ENCODE measurements around the gene ACVR1. TPM values are rescaled to one million over a fixed set of nuclear protein-coding genes. Genes with fewer than 3 reads are reported as not detected.

The ACVR1 gene
- total and polyA plus RNA-seq, 2 donors, result 25.1 to 29.7 TPM

DNA sequence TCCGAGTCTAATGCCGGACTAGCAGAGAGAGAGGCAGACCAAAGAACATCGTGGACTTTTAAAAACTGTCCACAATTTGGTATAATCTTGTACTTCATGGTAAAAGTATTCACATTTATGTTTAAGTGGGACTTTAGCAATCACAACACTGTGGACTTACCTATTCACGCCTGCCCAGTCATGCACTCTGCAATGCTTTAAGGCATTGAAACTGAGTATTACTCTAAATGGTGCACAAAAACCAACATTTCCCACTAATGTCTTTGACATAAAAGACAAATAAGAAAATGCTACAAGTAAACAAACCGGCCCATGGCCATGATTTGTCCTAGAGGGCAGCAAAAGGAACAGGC lies 91.3 kb downstream of the ACVR1 start:
- no peak for DNase-seq (ENCODE audit: extremely low spot score)
- no peaks in the 10 kb centered on the region for H3K36me3 ChIP-seq (ENCODE audit: insufficient read depth)
- no peak overlapping the region for H3K4me3 ChIP-seq (ENCODE audit: low read depth, low read length)
- 71% methylated on average over 5 of the region's 5 CpGs for WGBS
- H3K27ac ChIP-seq (ENCODE audit: low read depth), result no peak overlapping the region
- H3K4me1 ChIP-seq (ENCODE audit: insufficient read depth), result peaks cover 1% of the 10 kb centered on the region

DNA sequence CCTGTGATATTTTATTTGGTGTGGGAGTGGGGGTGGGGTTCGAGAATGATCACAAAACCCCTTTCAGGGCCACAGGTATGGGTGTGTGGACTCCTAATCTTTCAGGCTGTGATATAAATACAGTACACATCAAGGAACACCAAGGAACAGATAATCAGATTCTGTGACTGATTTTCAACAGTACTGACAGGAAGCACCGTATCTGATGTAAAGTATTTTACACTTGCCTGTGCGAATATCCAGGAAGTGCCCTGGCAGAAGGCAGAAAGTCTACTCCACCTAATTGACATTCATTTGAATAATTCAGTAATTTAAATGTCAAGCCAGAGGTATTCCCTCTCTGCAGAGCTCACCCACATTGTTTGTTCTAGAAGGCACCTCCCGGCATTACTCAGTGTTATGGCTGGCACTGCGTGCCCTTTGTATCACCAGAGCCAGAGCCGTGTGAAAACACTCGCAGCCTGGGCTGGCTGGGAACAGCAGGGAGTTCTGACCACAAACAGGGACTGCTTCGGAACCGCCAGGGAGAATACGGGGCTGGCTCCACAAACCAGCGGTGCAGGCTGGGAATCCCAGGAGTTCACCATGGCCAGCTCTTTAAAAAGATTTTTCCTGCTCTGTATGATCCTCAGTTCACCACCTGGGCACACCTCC lies 91.8 kb downstream of the ACVR1 start:
- Histone ChIP-seq H3K27ac (ENCODE audit: low read depth) (no peak overlapping the region), H3K4me3 (ENCODE audit: low read depth, low read length) (no peak overlapping the region), H3K4me1 (ENCODE audit: insufficient read depth) (no peaks in the 10 kb centered on the region), H3K36me3 (ENCODE audit: insufficient read depth) (no peaks in the 10 kb centered on the region)
- 71% methylated on average over 11 of the region's 11 CpGs for WGBS
- DNase-seq (ENCODE audit: extremely low spot score), result no peak

DNA sequence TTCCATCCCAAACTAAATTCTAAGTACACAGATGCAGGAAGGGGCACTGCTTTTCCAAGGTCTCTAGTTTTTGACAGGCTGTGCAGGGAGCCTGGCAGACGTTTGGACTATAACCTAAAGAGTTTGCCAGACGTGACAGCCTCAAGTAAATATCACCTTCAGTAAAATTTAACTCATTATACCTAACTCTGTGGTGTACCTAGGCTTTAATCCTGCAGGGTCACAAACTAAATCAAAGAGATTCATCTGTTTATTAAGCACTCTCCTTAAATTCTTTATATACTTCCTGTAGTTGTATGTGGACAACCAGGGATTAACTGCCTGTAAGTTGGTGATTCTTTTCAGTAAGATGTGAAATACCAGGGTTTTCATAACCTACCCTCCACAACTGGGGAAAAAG lies 92.9 kb downstream of the ACVR1 start:
- 34% methylated on average over 2 of the region's 2 CpGs for WGBS
- DNase-seq (ENCODE audit: extremely low spot score), result no peak
- H3K4me1 ChIP-seq (ENCODE audit: insufficient read depth), result no peaks in the 10 kb centered on the region
- no peak overlapping the region for H3K4me3 ChIP-seq (ENCODE audit: low read depth, low read length)
- no peaks in the 10 kb centered on the region for H3K36me3 ChIP-seq (ENCODE audit: insufficient read depth)
- no peak overlapping the region for H3K27ac ChIP-seq (ENCODE audit: low read depth)

DNA sequence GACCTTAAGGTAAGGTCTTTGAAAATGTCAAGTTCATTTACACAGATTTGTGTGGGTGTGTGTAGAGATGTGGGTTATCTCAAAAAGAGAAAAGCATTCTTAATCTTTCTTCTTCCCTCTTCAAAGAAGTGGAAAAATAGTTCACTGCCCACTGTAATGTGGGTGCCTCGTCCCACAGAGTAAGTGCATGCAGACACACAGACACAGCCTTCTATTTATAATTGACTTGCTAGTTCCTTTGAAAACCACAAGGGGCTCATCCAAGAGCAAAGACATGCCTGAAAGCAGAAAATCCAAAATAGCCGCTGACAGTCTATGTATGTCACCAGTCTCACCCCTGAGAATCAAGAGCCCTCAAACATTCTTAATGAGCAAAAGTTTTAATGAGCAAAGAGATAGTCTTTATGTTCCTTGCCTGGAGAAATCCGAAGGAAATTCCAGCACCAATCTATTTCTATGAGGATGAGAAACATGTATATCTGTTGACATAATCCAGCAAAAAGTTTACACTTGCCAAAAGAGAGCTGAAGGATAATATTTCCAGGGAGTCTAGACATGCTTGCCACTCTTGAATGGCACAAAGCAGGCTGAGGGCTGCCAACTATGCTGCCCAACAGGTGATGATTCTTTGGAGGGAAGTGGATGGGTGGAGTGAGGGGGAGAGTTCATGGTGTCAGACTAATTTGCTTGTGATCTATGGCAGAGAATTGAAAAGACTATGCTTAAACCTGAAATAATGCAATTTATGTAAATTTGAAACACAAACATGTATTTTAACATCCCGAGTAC lies 93.9 kb downstream of the ACVR1 start:
- no peak overlapping the region for H3K27ac ChIP-seq (ENCODE audit: low read depth)
- WGBS, result 54% methylated on average over 4 of the region's 4 CpGs
- DNase-seq (ENCODE audit: extremely low spot score), result no peak
- no peaks in the 10 kb centered on the region for H3K4me1 ChIP-seq (ENCODE audit: insufficient read depth)
- H3K36me3 ChIP-seq (ENCODE audit: insufficient read depth), result no peaks in the 10 kb centered on the region
- H3K4me3 ChIP-seq (ENCODE audit: low read depth, low read length), result no peak overlapping the region

DNA sequence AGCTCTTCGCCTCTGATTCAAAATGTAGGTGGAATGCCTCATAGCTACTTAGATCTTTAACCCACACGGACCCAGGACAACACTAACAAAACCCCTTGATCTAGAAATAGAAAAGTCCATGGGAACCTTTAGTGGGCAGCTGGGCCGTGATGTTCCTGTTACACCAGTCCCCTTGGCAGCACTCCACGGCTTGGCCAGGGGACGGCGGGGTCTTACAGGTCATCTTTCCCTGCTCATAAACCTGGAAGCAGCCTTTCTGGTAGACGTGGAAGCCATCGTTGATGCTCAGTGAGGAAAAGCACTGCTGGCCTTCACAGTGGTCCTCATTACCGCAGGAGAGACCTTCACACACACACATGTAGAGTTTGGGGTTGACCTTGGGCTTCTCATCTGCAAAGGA lies 95.9 kb downstream of the ACVR1 start:
- H3K27ac ChIP-seq (ENCODE audit: low read depth), result no peak overlapping the region
- no peak for DNase-seq (ENCODE audit: extremely low spot score)
- no peaks in the 10 kb centered on the region for H3K36me3 ChIP-seq (ENCODE audit: insufficient read depth)
- no peaks in the 10 kb centered on the region for H3K4me1 ChIP-seq (ENCODE audit: insufficient read depth)
- WGBS, result 79% methylated on average over 9 of the region's 9 CpGs
- H3K4me3 ChIP-seq (ENCODE audit: low read depth, low read length), result no peak overlapping the region

DNA sequence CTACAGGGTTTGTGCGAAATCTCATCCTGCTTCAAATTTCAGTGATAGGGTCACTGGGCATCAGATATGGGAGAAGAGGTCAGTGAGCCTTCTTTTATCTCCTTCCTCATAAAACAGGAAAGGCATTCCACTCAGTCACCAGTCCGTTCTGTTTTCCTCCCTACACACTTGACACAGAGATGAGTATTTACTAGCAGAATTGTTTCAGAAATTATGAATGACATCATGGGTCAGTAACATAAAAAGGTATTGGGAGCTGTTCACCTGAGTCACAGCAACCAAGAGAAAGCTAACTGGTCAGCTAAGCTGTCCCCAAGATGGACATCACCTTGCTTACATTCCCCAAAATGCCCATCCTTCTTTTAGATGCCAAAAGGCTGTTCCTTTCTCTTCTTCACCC lies 96.3 kb downstream of the ACVR1 start:
- WGBS, result 27% methylated on average over 2 of the region's 2 CpGs
- H3K4me1 ChIP-seq (ENCODE audit: insufficient read depth), result no peaks in the 10 kb centered on the region
- H3K27ac ChIP-seq (ENCODE audit: low read depth), result no peak overlapping the region
- no peak overlapping the region for H3K4me3 ChIP-seq (ENCODE audit: low read depth, low read length)
- no peak for DNase-seq (ENCODE audit: extremely low spot score)
- no peaks in the 10 kb centered on the region for H3K36me3 ChIP-seq (ENCODE audit: insufficient read depth)

DNA sequence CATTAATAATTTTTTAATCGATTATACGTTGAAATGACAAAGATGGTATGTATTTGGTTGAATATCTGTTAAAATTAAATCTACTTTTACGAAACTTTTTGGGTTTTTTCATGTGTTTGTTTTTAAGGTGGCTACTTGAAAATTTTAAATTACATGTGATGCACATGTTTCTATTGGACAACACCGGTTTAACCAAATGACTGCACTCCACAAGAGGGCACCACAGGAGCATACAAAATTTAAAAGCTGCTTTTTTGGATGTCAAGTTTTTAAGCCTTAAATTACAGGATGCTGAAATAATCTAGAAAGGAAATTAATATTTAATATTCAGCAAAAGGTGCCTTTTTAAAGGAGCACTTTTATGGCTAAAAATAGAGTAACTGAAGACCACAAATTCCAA lies 98.7 kb downstream of the ACVR1 start:
- 71% methylated on average over 4 of the region's 4 CpGs for WGBS
- H3K4me1 ChIP-seq (ENCODE audit: insufficient read depth), result no peaks in the 10 kb centered on the region
- H3K27ac ChIP-seq (ENCODE audit: low read depth), result no peak overlapping the region
- H3K36me3 ChIP-seq (ENCODE audit: insufficient read depth), result no peaks in the 10 kb centered on the region
- DNase-seq (ENCODE audit: extremely low spot score), result no peak
- H3K4me3 ChIP-seq (ENCODE audit: low read depth, low read length), result no peak overlapping the region

DNA sequence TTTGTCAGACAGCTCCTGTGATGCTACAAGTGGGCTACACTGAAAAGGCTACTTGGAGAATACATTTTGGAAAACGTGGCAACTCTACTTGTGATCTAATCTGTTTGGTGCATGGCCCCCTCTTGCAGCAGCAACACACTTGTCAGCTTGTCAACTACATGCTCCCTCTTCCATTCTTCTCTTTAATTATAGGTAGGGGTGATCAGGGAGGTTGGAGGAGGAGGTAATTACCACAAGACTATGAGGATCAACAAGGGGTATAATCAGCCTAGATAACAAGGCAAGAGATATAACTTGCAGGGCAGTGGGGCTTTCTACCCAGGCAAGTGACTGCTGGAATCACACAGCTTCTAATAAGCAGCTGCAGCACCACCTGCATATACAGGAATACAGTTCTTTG lies 104.9 kb downstream of the ACVR1 start:
- H3K36me3 ChIP-seq (ENCODE audit: insufficient read depth), result peaks cover 4% of the 10 kb centered on the region
- H3K4me3 ChIP-seq (ENCODE audit: low read depth, low read length), result no peak overlapping the region
- DNase-seq (ENCODE audit: extremely low spot score), result no peak
- no peak overlapping the region for H3K27ac ChIP-seq (ENCODE audit: low read depth)
- 44% methylated on average over 1 of the region's 1 CpG for WGBS
- no peaks in the 10 kb centered on the region for H3K4me1 ChIP-seq (ENCODE audit: insufficient read depth)

DNA sequence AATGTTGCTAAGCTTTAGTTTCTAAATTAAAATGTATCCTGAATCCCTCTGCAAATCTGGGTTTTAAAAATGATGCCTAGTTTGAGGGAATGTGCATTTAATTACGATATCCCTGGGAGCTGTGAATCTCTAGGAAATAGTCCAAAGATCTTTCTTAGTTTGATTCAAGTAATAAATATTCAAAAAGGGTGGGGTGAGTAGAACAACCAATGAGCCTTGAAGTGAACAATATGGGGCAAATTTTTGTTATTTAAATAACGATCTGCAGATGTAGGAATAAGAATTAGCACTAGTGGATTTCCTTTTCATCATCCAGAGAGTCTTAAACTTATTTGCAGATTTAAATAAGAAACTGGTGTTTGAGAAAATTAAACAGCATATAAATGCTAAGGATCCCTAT lies 106.3 kb downstream of the ACVR1 start:
- no peaks in the 10 kb centered on the region for H3K4me1 ChIP-seq (ENCODE audit: insufficient read depth)
- no peak for DNase-seq (ENCODE audit: extremely low spot score)
- H3K36me3 ChIP-seq (ENCODE audit: insufficient read depth), result peaks cover 4% of the 10 kb centered on the region
- WGBS, result 81% methylated on average over 2 of the region's 2 CpGs
- no peak overlapping the region for H3K4me3 ChIP-seq (ENCODE audit: low read depth, low read length)
- no peak overlapping the region for H3K27ac ChIP-seq (ENCODE audit: low read depth)

DNA sequence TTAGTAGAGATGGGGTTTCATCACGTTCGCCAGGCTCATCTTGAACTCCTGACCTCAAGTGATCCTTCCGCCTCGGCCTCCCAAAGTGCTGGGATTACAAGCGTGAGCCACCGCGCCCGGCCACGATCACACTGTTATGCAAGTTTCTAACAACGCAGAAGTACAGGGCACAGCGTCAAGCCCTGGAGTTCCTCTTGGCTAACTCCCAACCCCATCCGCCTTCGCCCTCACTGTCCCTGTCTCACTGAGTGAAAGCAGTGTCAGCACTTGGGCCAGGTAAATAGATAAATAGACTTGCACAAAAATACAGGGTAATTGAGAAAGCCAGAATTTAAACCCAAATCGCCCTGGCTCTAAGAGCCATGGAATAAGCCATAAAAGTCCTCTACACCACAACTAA lies 111.7 kb downstream of the ACVR1 start:
- no peak for DNase-seq (ENCODE audit: extremely low spot score)
- Histone ChIP-seq H3K4me3 (ENCODE audit: low read depth, low read length) (no peak overlapping the region), H3K27ac (ENCODE audit: low read depth) (no peak overlapping the region), H3K4me1 (ENCODE audit: insufficient read depth) (no peaks in the 10 kb centered on the region), H3K36me3 (ENCODE audit: insufficient read depth) (no peaks in the 10 kb centered on the region)
- 88% methylated on average over 14 of the region's 14 CpGs for WGBS

DNA sequence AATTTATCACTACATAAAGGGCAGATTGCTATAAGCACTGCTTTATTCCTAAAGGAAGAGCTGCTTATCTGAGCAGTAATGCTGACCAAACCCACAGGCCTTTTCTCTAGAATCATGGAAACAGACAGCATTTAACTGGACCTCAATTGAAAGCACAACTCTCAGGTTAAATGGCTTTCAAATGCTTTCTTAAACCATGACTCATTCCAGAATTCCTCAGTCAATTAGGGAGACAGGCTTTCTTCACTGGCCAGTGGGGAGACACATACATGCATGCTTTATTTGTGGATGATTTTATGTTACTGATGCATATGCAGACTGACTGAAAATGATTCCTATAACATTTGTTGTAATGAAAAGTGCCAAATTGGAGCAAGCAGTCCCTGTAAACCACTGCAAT lies 114.6 kb downstream of the ACVR1 start:
- no peaks in the 10 kb centered on the region for H3K4me1 ChIP-seq (ENCODE audit: insufficient read depth)
- H3K4me3 ChIP-seq (ENCODE audit: low read depth, low read length), result no peak overlapping the region
- H3K27ac ChIP-seq (ENCODE audit: low read depth), result no peak overlapping the region
- no peak for DNase-seq (ENCODE audit: extremely low spot score)
- peaks cover 3% of the 10 kb centered on the region for H3K36me3 ChIP-seq (ENCODE audit: insufficient read depth)

DNA sequence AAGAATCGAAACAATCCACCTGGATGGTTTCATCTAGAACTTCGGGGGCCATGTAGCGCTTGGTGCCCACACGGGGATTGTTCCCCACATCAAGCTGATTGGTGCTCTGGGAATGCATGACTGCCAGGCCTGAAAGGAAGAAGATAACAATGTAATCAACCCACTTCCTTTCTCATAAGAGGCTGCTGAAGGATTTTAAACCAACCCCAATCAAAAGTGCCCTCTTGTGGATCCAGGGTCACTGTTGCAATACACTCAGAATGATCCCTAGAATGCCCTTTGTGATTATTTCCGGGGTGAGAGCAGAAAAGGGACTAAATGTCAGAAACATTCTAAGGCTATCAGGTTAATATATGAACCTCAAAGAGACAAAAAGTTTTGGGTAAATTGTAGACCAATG lies 115.2 kb downstream of the ACVR1 start:
- H3K4me1 ChIP-seq (ENCODE audit: insufficient read depth), result no peaks in the 10 kb centered on the region
- H3K4me3 ChIP-seq (ENCODE audit: low read depth, low read length), result no peak overlapping the region
- WGBS, result 94% methylated on average over 5 of the region's 5 CpGs
- DNase-seq (ENCODE audit: extremely low spot score), result no peak
- H3K36me3 ChIP-seq (ENCODE audit: insufficient read depth), result peaks cover 5% of the 10 kb centered on the region
- no peak overlapping the region for H3K27ac ChIP-seq (ENCODE audit: low read depth)

DNA sequence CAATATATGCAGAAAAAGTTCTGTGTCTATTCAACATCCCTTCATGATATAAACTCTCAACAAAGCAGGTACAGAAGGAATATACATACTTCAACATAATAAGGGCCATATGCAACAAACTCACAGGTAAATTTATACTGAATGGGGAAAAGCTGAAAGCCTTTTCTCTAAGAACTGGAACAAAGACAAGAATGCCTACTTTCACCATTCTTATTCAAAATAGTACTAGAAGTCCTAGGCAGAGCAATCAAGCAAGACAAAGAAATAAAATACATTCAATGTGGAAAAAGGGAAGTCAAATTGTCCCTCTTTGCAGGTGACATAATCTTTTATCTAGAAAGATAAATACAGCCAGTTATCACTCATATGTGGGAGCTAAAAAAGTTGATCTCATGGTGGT lies 116.3 kb downstream of the ACVR1 start:
- Histone ChIP-seq H3K4me3 (ENCODE audit: low read depth, low read length) (no peak overlapping the region), H3K36me3 (ENCODE audit: insufficient read depth) (peaks cover 7% of the 10 kb centered on the region), H3K4me1 (ENCODE audit: insufficient read depth) (no peaks in the 10 kb centered on the region), H3K27ac (ENCODE audit: low read depth) (no peak overlapping the region)
- no peak for DNase-seq (ENCODE audit: extremely low spot score)

DNA sequence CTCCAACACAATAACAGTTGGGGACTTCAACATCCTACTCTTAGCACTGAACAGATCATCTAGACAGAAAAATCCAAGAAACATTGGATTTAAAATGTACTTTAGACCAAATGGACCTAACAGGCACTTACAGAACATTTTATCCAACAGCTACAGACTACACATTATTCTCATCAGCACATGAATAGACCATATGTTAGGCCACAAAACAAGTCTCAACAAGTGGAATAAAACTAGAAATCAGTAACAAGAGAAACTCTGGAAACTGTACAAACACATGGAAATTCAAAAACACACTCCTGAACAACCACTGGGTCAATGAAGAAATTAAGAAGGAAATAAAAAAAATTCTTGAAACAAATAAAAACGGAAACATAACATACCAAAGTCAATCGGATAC lies 117.5 kb downstream of the ACVR1 start:
- WGBS, result 96% methylated on average over 2 of the region's 2 CpGs
- no peak overlapping the region for H3K4me3 ChIP-seq (ENCODE audit: low read depth, low read length)
- H3K4me1 ChIP-seq (ENCODE audit: insufficient read depth), result no peaks in the 10 kb centered on the region
- H3K27ac ChIP-seq (ENCODE audit: low read depth), result no peak overlapping the region
- peaks cover 7% of the 10 kb centered on the region for H3K36me3 ChIP-seq (ENCODE audit: insufficient read depth)
- DNase-seq (ENCODE audit: extremely low spot score), result no peak

Data from urinary bladder (tissue), 4 donors.